Measurements from ENCODE around the gene ZFAND3. TPM values are rescaled to one million over a fixed set of nuclear protein-coding genes. Genes with fewer than 3 reads are reported as not detected.

Gene ZFAND3
- total and polyA plus RNA-seq, 2 of the 4 experiments (the other 2 are of a cell fraction), result 10.9 to 26.7 TPM

DNA sequence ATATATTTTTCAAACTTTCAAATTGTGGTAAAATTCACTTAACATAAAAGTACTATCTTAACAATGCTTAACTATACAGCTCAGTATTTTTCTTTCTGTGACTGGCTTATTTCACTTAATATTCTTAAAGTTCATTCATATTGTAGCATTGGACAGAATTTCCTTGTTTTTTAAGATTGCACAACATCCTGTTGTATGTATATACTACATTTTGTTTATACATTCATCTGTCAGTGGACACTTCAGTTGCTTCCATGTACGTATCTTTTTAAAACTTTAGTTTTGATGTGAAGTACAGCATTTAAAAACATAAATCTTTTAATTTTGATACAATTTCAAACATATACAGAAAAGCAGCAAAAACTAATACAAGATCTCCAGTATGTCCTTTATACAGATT, 220.7 kb downstream of the ZFAND3 start:
- no CpG with 5 or more reads among the region's 1 CpG for WGBS, 2 experiments (ENCODE audit: extremely low coverage in 2 of 2, insufficient read length in 1 of 2)
- peaks cover 60% of the 10 kb centered on the region for H4K20me1 ChIP-seq (ENCODE audit: insufficient read depth, low read length)

More for the DNA sequence above, 220.7 kb downstream of the ZFAND3 start:
- TF ChIP-seq CEBPB (IDR thresholded peaks at IDR 0.05; ENCODE audit: low read depth, low read length) (peak; percentile 92), FOS (IDR thresholded peaks at IDR 0.05; ENCODE audit: low read depth, low read length) (no peak)
- no peak overlapping the region for H3K14ac ChIP-seq (replicated peaks; ENCODE audit: low read depth, low read length)
- no peak overlapping the region for H2BK20ac ChIP-seq (ENCODE audit: low read depth, low read length)
- CTCF ChIA-PET, result no interaction called here
- H3K4me3 ChIP-seq (ENCODE audit: insufficient read depth, low read depth, low read length), result no peak overlapping the region
- H4K5ac ChIP-seq (ENCODE audit: low read depth, low read length), result no peak overlapping the region
- dilution Hi-C loops (cut with HindIII; ENCODE audit: low sequenced_read_pairs, unreplicated experiment), result no loop called here
- H3K56ac ChIP-seq (ENCODE audit: extremely low read depth, insufficient read depth, low read length), result no peak overlapping the region
- no peak overlapping the region for H2BK120ac ChIP-seq (ENCODE audit: low read depth, low read length)
- in situ Hi-C loops (cut with MboI; ENCODE audit: low sequenced_read_pairs), result no loop called here
- H3K27me3 ChIP-seq (ENCODE audit: control insufficient read depth, insufficient read depth, low read length), result no peaks in the 10 kb centered on the region
- H3K9me1 ChIP-seq (ENCODE audit: insufficient read depth, low read length), result peaks cover 10% of the 10 kb centered on the region
- intact Hi-C loops (cut with micrococcal nuclease), result no loop called here
- no peaks in the 10 kb centered on the region for H3K9me3 ChIP-seq (ENCODE audit: control insufficient read depth, insufficient read depth, low read length)
- H3K4ac ChIP-seq (ENCODE audit: low read depth, low read length), result no peak overlapping the region
- POLR2A ChIA-PET (ENCODE audit: unreplicated experiment), result no interaction called here
- H4K91ac ChIP-seq (ENCODE audit: insufficient read depth, low read depth, low read length), result no peak overlapping the region
- H3K4me2 ChIP-seq (ENCODE audit: low read depth, low read length), result no peak overlapping the region
- H2AK5ac ChIP-seq (ENCODE audit: low read depth, low read length), result no peak overlapping the region
- H3K18ac ChIP-seq (ENCODE audit: low read depth, low read length), result no peak overlapping the region
- H3K23ac ChIP-seq (ENCODE audit: low read depth, low read length), result no peak overlapping the region
- ATAC-seq (ENCODE audit: low read depth), result no peak
- H2BK5ac ChIP-seq (ENCODE audit: low read depth, low read length, poor library complexity, severe bottlenecking), result peak overlapping the region; percentile 52
- no peak overlapping the region for H2BK15ac ChIP-seq (ENCODE audit: low read depth, low read length)
- no peak overlapping the region for H2AK9ac ChIP-seq (replicated peaks; ENCODE audit: low read depth, low read length, poor library complexity)
- H3K4me1 ChIP-seq (ENCODE audit: control insufficient read depth, insufficient read depth, low read length), result peaks cover 7% of the 10 kb centered on the region
- no peak overlapping the region for H2AFZ ChIP-seq (replicated peaks; ENCODE audit: low read length, poor library complexity)
- H4K8ac ChIP-seq (ENCODE audit: low read depth in 2 of 2, low read length in 2 of 2), result no peak overlapping the region
- BruUV-seq (replicated peaks), result no TSS peak
- H3K79me1 ChIP-seq (ENCODE audit: low read depth in 1 of 2, low read length in 2 of 2), result peaks cover 33 to 76% of the 10 kb centered on the region in 2 experiments
- DNase-seq, result peak; percentile 16
- no peak overlapping the region for H3K27ac ChIP-seq (ENCODE audit: insufficient read depth, low read length)
- no peak overlapping the region for H3K9ac ChIP-seq (ENCODE audit: low read depth, low read length)
- H3K36me3 ChIP-seq (ENCODE audit: control insufficient read depth, insufficient read depth, low read length), result no peaks in the 10 kb centered on the region

Data from IMR-90 (cell line).